ENCODE results near the gene EXD1. TPM values are rescaled to one million over a fixed set of nuclear protein-coding genes. Genes with fewer than 3 reads are reported as not detected.
"Not testable (repeated sequence)": the region's sequence is repeated elsewhere in the genome, so short reads cannot be mapped to it uniquely, and the experiment has no call there.

EXD1 gene
- total and polyA plus RNA-seq, 10 donors = not detected

- Histone ChIP-seq H3K27me3 (replicated peaks in 1 of 7) (no peaks in the 10 kb centered on the region), H3K27ac (no peak overlapping the region), H3K36me3 (peaks cover 0 to 99% (median 35%) of the 10 kb centered on the region in 6 donors), H3K4me3 (no peak overlapping the region), H3K4me1 (no peaks in the 10 kb centered on the region), H3K9me3 (no peaks in the 10 kb centered on the region)
- intact Hi-C loops (cut with DNase I; ENCODE audit: low total_unique reads) = no loop called here
- 93 to 98% (median 94%) methylated on average over 2 of the region's 2 CpGs for WGBS, 5 donors
- no peak for DNase-seq
- TF ChIP-seq POLR2AphosphoS5 (IDR thresholded peaks at IDR 0.05) = no peak
- no peak for TF ChIP-seq CTCF (IDR thresholded peaks at IDR 0.05 in 8 of 11, conservative IDR thresholded peaks at IDR 0.05 in 3 of 11)
- no peak for TF ChIP-seq POLR2A (IDR thresholded peaks at IDR 0.05)
Observed at GRCh38 chr15:41269887-41270286, 39.3 kb upstream of the EXD1 start.

- 58 to 78% (median 69%) methylated on average over 6 of the region's 6 CpGs for WGBS, 5 donors
- peaks cover 0 to 16% (median 11%) of the 10 kb centered on the region in 6 donors for H3K4me1 ChIP-seq
- no peak for TF ChIP-seq CTCF (IDR thresholded peaks at IDR 0.05 in 8 of 11, conservative IDR thresholded peaks at IDR 0.05 in 3 of 11)
- no peak for DNase-seq
- H3K9me3 ChIP-seq = no peaks in the 10 kb centered on the region
- H3K27ac ChIP-seq = no peak overlapping the region
- H3K36me3 ChIP-seq = peaks cover 0 to 82% (median 24%) of the 10 kb centered on the region in 6 donors
- H3K4me3 ChIP-seq = no peak overlapping the region
- intact Hi-C loops (cut with DNase I; ENCODE audit: low total_unique reads) = no loop called here
- no peaks in the 10 kb centered on the region for H3K27me3 ChIP-seq (replicated peaks in 1 of 7)
Observed at GRCh38 chr15:41263891-41264351, 33.4 kb upstream of the EXD1 start.

GRCh38 chr15:41262571-41262970 is 32.0 kb upstream of the EXD1 start:
- Histone ChIP-seq H3K4me3 (no peak overlapping the region), H3K36me3 (peaks cover 0 to 79% (median 28%) of the 10 kb centered on the region in 6 donors), H3K27ac (no peak overlapping the region), H3K4me1 (peaks cover 0 to 23% (median 16%) of the 10 kb centered on the region in 6 donors), H3K27me3 (replicated peaks in 1 of 7) (no peaks in the 10 kb centered on the region), H3K9me3 (no peaks in the 10 kb centered on the region)
- no peak for DNase-seq
- WGBS, 5 donors = 96 to 99% (median 97%) methylated on average over 8 of the region's 8 CpGs
- intact Hi-C loops (cut with DNase I; ENCODE audit: low total_unique reads) = no loop called here
- TF ChIP-seq CTCF (IDR thresholded peaks at IDR 0.05 in 8 of 11, conservative IDR thresholded peaks at IDR 0.05 in 3 of 11) = no peak
- TF ChIP-seq POLR2AphosphoS5 (IDR thresholded peaks at IDR 0.05) = no peak
- no peak for TF ChIP-seq POLR2A (IDR thresholded peaks at IDR 0.05)

- H3K4me1 ChIP-seq = peaks cover 0 to 33% (median 16%) of the 10 kb centered on the region in 6 donors
- H3K9me3 ChIP-seq; H3K4me3 ChIP-seq; H3K27ac ChIP-seq; intact Hi-C loops (cut with DNase I; ENCODE audit: low total_unique reads); H3K27me3 ChIP-seq (replicated peaks in 1 of 7); DNase-seq: not testable (repeated sequence)
- H3K36me3 ChIP-seq = peaks cover 0 to 73% (median 27%) of the 10 kb centered on the region in 6 donors
- 91 to 98% (median 96%) methylated on average over 7 of the region's 7 CpGs for WGBS, 5 donors
Observed at GRCh38 chr15:41260924-41261323, 30.4 kb upstream of the EXD1 start.

Data from spleen (tissue), 11 donors.